Prostate gland (tissue), 2 donors: ENCODE results near the gene RYR3.

Source experiments
- CTCF ChIP-seq, 4 experiments: fragments of 200-600 bp in 2 of 4; fragments of 450-650 bp in 2 of 4; sonication (generic) in 2 of 4; IDR thresholded peaks; 1 replicate in 3 of 4; 2 replicates in 1 of 4; pipeline ENCODE4 v1.5.1; 2016 to 2019; ENCODE audit warnings: antibody characterized with exemption in 4 of 4, mild to moderate bottlenecking in 2 of 4, moderate library complexity in 2 of 4
- POLR2A ChIP-seq: fragments of 450-650 bp; IDR thresholded peaks from one replicate; pipeline ENCODE4 v1.6.1; 2016; ENCODE audit warnings: antibody characterized with exemption, mild to moderate bottlenecking
- POLR2AphosphoS5 ChIP-seq: sonication (generic); formaldehyde crosslinking; IDR thresholded peaks from one replicate; pipeline ENCODE4 v1.6.1; 2017; ENCODE audit warnings: antibody characterized with exemption

DNA sequence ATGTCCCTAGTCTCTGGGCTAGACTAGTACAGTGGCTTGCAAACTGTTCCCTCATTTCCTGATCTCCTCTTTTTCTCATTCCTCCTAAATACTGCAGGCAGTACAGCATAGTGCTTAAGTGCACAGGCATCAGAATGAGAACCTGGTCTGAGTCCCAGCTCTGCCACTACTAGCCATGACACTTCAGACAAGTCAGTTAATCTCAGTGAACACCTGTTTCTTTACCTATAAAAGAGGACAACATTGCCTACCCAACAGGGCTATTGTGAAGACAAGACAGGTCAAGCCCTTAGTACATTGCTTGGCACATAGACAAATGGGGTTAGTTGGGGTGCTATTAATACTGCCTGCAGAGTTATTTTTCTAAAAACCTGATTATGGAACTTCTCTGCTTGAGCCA lies 113.3 kb downstream of the RYR3 start:
- TF ChIP-seq CTCF (IDR thresholded peaks at IDR 0.05) (no peak), POLR2A (no peak), POLR2AphosphoS5 (no peak)
